MM.1S (cell line): Measurements from ENCODE around the gene SETBP1.

Source experiments
- EZH2 ChIP-seq: fragments of 300-600 bp; sonication (generic); optimal IDR thresholded peaks from 2 replicates; pipeline ENCODE3; 2017; ENCODE audit warnings: low read depth, mild to moderate bottlenecking, antibody characterized with exemption, low read length, mixed read lengths
- TF ChIP-seq, protein P1 (sequence below): fragments of 300-600 bp; sonication (generic); IDR thresholded peaks from 2 replicates; pipeline ENCODE4 v1.5.1; 2016; ENCODE audit warnings: antibody characterized with exemption, low read length, mixed read lengths

DNA sequence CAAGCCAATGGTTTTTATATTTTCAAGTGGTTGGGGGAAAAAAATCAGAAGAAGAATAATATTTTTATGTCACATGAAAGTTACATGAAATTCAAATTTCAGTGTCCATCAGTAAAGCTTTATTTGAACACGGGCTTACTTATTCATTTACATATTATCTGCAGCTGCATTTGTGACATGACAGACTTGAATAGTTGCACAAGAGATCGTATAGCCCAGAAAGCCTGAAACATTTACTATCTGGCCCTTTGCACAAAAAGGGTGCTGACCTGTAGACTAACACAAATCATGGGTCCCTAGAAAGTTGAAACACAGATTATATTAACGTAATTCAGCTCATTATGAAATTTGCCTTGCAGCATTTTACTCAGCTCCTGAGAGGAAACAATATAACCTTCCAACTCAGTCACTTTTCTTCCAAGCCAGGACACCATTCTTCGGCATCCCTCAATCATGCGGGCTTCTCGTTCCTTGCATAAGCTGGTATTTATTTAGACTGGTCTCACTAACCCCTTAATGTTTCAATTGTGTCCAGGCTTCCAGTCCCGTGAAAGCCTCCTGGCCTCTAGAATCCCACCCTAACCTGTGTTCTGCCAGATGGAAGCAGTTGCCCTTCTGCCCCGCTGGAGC is 402.7 kb downstream of the SETBP1 start:
- TF ChIP-seq EZH2, result no peak
- TF ChIP-seq, protein P1, sequence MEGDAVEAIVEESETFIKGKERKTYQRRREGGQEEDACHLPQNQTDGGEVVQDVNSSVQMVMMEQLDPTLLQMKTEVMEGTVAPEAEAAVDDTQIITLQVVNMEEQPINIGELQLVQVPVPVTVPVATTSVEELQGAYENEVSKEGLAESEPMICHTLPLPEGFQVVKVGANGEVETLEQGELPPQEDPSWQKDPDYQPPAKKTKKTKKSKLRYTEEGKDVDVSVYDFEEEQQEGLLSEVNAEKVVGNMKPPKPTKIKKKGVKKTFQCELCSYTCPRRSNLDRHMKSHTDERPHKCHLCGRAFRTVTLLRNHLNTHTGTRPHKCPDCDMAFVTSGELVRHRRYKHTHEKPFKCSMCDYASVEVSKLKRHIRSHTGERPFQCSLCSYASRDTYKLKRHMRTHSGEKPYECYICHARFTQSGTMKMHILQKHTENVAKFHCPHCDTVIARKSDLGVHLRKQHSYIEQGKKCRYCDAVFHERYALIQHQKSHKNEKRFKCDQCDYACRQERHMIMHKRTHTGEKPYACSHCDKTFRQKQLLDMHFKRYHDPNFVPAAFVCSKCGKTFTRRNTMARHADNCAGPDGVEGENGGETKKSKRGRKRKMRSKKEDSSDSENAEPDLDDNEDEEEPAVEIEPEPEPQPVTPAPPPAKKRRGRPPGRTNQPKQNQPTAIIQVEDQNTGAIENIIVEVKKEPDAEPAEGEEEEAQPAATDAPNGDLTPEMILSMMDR, result no peak
